GM19239 (cell line): ENCODE measurements around the gene MCC.

Experiments
- DNase-seq: peaks from one replicate; pipeline ENCODE4 v3.0.0; 2011; ENCODE audit warnings: low spot score; ENCODE audit not compliant: insufficient read length
- FAIRE-seq: peaks from 2 replicates; lab custom pipeline; 2011; peaks lifted over from hg19 to GRCh38; lab: Jason Lieb, UNC

Gene MCC

GRCh38 chr5:113378081-113378480 is 110.2 kb downstream of the MCC start:
- DNase-seq (no peak), FAIRE-seq (no peak)

GRCh38 chr5:113376640-113377039 is 111.6 kb downstream of the MCC start:
- no peak for FAIRE-seq

GRCh38 chr5:113375480-113376060 is 112.7 kb downstream of the MCC start:
- DNase-seq, result no peak
- no peak for FAIRE-seq

More at GRCh38 chr5:113376640-113377039, 111.6 kb downstream of the MCC start:
- no peak for DNase-seq

DNA sequence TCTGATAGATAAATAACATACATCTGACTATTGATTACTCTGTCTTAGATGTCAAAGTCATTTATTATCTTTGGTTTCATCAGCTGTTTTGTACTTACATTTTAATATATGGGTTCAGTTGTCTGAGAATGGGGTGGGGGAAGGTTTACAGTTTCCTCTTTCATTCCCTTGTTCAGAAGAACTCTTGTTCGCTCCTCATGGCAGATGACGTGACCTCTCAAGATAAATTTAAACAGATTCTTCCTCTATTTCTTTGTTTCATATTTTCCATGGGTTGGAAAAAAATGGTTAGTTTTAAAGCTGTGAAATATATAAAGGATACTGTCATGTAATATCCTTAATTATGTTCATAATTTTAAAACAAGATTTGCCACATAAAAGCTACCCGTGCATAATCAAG is 114.8 kb downstream of the MCC start:
- FAIRE-seq, result no peak
- no peak for DNase-seq

- no peak for DNase-seq
- no peak for FAIRE-seq
Measured at GRCh38 chr5:113371721-113372196, 116.5 kb downstream of the MCC start.

GRCh38 chr5:113367586-113367985 is 120.7 kb downstream of the MCC start:
- DNase-seq (no peak), FAIRE-seq (no peak)

- no peak for FAIRE-seq
Measured at GRCh38 chr5:113364466-113364865, 123.8 kb downstream of the MCC start.

DNA sequence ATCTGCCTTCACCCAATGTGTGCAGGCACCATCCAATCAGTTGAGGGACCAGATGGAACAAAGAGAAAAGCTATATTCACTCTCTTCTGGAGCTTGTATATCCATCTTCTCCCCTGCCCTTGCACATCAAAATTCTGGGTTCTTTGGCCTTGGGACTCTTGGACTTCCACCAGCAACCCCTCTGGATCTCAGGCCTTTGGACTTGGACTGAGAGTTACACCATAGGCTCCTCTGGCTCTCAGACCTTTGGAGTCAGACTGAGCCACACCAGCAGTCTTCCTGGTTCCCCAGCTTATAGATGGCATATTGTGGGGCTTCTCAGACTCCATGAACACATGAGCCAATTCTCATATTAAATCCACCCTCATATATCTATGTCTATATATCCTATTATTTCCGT is 126.6 kb downstream of the MCC start:
- DNase-seq (no peak), FAIRE-seq (no peak)

More at GRCh38 chr5:113364466-113364865, 123.8 kb downstream of the MCC start:
- no peak for DNase-seq

DNA sequence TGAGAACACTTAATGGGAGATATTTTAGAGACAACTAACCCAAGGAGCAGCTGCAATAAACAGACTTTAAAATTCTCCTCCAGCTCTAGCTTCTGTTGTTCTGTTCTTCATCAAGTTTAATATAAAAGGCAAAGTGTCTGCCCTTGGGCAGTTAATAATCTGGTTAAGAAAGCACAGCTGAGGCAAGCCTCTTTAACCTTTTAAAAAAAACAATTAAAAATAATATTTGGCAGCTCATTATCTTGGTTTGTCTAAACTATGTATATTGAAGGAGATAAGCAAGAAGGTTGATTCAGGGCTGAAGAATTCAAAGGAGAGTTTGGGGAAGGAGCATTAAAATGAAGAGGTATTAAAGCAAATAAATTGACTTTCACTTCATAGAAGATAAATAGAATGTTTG is 128.8 kb downstream of the MCC start:
- no peak for FAIRE-seq
- DNase-seq, result no peak

DNA sequence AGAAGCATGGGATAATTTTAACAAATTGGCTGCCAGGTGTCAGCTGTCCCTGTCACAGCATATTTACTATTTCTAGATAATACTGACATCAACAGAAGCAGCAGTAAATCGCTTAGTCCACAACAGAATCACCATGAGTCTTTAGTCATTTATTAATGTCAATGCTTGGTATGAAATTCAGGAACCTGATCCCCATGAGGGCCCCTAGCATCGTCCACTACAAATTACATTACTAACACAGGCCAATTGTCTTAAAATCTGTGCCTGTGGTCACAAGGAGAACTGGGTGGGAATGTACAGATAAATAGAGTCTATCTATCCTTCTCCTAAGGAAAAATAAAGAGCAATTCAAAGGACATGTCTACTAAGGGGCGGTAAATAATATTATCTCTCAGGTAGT is 129.6 kb downstream of the MCC start:
- FAIRE-seq (no peak), DNase-seq (no peak)

DNA sequence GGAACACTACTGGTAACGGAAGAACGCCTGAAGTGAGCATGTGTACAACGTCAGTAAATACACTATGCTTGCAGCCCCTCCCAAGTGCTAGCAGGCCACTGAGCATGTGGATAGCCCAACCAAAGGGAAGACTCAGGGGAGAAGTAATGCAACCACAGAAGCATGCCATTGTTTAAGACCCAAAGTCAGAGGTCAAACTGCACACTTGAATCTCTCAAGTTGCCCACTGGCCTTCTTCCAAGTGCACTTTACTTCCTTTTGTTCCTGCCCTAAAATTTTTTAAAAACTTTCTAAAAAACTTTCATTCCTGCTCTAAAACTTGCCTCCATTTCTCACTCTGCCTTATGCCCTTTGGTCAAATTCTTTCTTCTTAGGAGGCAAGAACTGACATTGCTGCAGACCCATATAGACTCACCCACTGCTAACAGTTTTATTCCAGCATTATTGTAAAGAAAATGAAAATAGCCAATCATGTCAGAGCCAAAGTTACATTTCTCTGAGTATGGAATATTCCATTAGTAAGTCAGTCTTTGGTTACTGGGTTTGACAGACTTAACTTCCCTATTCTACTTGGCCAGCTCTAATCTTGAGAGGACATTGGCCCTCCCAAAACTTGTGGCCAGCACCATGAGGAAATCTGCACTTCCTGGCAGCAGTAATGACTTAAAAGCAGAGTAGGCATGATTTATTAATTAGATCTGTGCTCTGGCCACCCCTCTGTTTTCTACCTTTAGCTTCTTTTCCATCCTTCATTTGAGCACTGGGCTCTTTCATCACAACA is 130.4 kb downstream of the MCC start:
- FAIRE-seq (no peak), DNase-seq (no peak)

DNA sequence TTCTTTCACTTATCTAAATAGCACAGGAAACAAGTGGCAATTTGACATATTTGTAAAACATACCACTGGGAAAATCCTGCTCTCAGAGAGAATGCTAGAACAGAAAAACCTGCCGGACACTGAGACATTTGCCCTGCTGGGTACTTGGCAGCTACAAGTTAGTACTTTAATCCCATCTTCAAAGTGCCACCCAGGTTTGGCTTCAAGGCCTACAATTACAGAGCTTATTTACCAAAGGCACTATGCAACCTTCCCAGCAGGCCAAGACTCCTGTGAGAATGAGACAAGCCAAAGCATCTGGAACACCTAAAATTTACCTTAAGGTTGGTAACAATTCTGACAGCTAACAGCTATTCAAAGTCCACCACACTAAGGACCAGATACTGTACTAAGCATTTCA is 131.8 kb downstream of the MCC start:
- no peak for FAIRE-seq

GRCh38 chr5:113354055-113354454 is 134.2 kb downstream of the MCC start:
- no peak for FAIRE-seq
- DNase-seq, result no peak

More for the DNA sequence above, 131.8 kb downstream of the MCC start:
- no peak for DNase-seq

DNA sequence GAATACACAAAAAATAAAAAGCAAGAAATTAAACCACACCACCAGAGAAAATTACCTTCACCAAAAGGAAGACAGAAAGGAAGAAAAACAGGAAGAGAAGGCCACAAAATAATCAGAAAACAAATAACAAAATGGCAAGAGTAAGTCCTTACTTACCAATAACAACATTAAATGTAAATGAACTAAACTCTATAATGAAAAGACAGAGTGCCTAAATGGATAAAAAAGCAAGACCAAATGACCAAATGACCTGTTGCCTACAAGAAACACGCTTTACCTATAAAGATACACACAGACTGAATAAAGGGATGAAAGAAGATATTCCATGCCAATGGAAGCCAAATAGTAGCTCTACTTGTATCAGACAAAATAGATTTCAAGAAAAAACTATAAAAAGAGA is 140.7 kb downstream of the MCC start:
- DNase-seq, result no peak

DNA sequence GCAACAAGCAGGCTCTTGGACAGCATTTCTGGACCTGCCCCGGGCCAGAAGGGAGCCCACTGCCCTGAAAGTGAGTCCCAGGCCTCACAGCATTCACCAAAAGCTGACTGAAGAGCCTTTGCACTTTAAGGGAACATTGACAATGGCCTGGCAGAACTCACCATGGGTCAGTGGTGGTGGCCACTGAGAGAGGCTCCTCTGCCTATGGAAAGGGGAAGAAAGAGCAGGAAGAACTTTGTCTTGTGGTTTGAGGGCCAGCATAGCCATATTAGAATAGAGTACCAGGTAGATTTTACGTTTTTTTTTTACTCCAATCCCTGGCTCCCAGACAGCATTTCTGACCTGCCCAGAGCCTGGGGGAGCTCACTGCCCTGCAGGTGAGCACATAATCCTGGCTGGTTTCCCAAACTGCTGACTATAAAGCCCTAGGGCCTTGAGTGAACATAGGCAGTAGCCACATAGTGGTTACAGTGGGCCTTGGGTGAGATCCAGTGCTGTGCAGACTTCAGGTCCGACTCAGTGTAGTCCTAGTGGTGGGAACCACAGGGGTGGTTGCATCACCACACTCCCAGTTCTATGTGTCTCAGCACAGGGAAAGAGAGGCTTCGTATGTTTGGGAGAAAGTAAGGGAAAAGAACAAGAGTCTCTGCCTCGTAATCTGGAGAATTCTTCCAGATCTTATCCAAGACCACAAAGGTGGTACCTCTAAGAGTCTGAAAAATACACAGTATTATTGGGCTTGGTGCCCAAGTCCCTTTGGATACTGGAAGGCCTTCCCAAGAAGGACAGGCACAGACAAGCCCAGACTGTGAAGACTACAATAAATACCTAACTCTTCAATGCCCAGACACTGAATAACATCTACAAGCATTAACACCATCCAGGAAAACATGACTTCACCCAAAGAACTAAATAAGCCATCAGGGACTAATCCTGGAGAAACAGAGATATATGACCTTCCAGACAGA is 143.0 kb downstream of the MCC start:
- DNase-seq, result no peak
- FAIRE-seq, result no peak

More for the DNA sequence above, 140.7 kb downstream of the MCC start:
- FAIRE-seq, result no peak

GRCh38 chr5:113343343-113343742 is 144.9 kb downstream of the MCC start:
- no peak for FAIRE-seq
- no peak for DNase-seq

GRCh38 chr5:113340537-113340936 is 147.7 kb downstream of the MCC start:
- DNase-seq (no peak), FAIRE-seq (no peak)

DNA sequence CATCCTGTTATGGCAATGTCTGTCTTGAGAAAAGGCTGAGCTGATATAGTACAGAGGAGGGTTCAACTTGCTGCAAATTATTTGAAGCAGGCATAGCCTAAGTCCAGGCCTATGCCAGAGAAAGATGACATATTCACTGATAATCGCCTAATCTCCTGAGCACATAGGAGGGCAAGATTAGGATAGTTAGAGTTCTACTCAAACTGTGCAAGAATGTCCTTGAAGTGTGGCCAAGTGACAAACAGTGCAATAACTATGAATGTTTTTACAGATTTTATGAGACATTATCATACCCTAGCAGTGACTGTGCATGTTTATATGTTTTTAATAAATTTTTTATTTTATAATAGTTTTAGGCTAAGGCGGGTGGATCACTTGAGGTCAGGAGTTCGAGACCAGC is 149.6 kb downstream of the MCC start:
- FAIRE-seq, result no peak
- DNase-seq, result no peak

GRCh38 chr5:113337515-113338415 is 150.5 kb downstream of the MCC start:
- no peak for FAIRE-seq

DNA sequence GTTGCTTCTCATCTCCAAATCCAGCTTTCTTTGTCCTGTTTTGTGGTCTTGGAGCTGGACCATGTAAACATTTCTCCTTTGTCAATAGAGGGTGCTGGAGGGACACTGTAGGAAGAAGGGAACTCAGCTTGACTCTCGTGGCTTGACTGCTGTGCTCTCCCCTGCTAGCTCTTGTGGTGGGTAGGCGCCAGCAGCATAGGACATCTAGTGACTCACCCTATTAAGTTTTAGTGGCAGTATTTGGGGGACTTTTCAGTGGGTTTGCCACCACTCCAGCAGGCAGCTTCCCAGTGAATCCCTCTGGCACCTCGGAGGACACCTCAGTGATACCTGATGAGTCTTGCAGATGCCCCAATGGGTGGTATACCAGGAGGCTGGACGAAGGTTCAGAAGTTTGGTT is 151.3 kb downstream of the MCC start:
- DNase-seq (no peak), FAIRE-seq (no peak)

More at GRCh38 chr5:113337515-113338415, 150.5 kb downstream of the MCC start:
- no peak for DNase-seq
